Esophagus muscularis mucosa (tissue), 4 donors: ENCODE results near the gene DOK5. TPM values are rescaled to one million over a fixed set of nuclear protein-coding genes. Genes with fewer than 3 reads are reported as not detected.

Source experiments
- DNase-seq: peaks from one replicate; pipeline ENCODE4 v3.0.0-alpha.2; 2017; ENCODE audit errors: extremely low spot score
- H3K27ac ChIP-seq, 4 donors: fragments of 200-600 bp; sonication (generic); replicated peaks in 1 of 4; 1 replicate in 3 of 4; 2 replicates in 1 of 4; pipeline ENCODE4 v1.5.1; 2016 to 2019; ENCODE audit warnings: mild to moderate bottlenecking in 1 of 4
- H3K27me3 ChIP-seq, 4 donors: fragments of 200-600 bp; sonication (generic); one replicate each; pipeline versions ENCODE4 v1.5.1 to v1.6.0; 2016 to 2019
- H3K36me3 ChIP-seq, 4 donors: fragments of 200-600 bp; sonication (generic); one replicate each; pipeline ENCODE4 v1.5.1; 2016 to 2019
- H3K4me1 ChIP-seq, 4 donors: fragments of 200-600 bp; sonication (generic); one replicate each; pipeline ENCODE4 v1.5.1; 2016 to 2019
- H3K4me3 ChIP-seq, 4 donors: fragments of 200-600 bp; sonication (generic); 1 replicate in 2 of 4; 2 replicates in 2 of 4; pipeline ENCODE4 v1.5.1; 2016 to 2019; ENCODE audit warnings: mild to moderate bottlenecking in 4 of 4, moderate library complexity in 1 of 4
- H3K9me3 ChIP-seq, 4 donors: fragments of 200-600 bp; sonication (generic); 1 replicate in 3 of 4; 2 replicates in 1 of 4; pipeline ENCODE4 v1.5.1; 2016 to 2019
- CTCF ChIP-seq, 3 experiments: fragments of 200-600 bp in 2 of 3; fragments of 450-650 bp in 1 of 3; sonication (generic) in 2 of 3; IDR thresholded peaks; one replicate each; pipeline ENCODE4 v1.5.1; 2017 to 2019; ENCODE audit warnings: antibody characterized with exemption in 3 of 3, mild to moderate bottlenecking in 2 of 3, moderate library complexity in 1 of 3
- EP300 ChIP-seq: sonication (generic); formaldehyde crosslinking; IDR thresholded peaks from one replicate; pipeline ENCODE4 v1.6.1; 2017; ENCODE audit warnings: antibody characterized with exemption
- POLR2A ChIP-seq: fragments of 450-650 bp; IDR thresholded peaks from one replicate; pipeline ENCODE4 v1.6.1; 2017; ENCODE audit warnings: antibody characterized with exemption, moderate library complexity, mild to moderate bottlenecking, low read depth
- POLR2AphosphoS5 ChIP-seq, 2 donors: sonication (generic); formaldehyde crosslinking; IDR thresholded peaks; one replicate each; pipeline ENCODE4 v1.6.1; 2017; ENCODE audit warnings: antibody characterized with exemption in 2 of 2
- WGBS: methylation state at CpG from one replicate; pipeline ENCODE4 v1.1.5; 2018; 5-methylcytosine and 5-hydroxymethylcytosine counted together
- intact Hi-C: fragments of 100-400 bp; cut with DNase I; formaldehyde crosslinking; loops from one replicate; pipeline ENCODE4 v1.15.1; 2023
- total RNA-seq, 4 donors: library from RNA; depleted of rRNA; stranded (reverse); fragments of >200 nt; gene quantifications; one replicate each; pipeline versions ENCODE4 v1.1.0 to v1.2.1, GENCODE V29; 2016

DOK5 gene
- total RNA-seq, 4 donors from 2014 or later = 0.32 to 1.5 (median 0.79) TPM

DNA sequence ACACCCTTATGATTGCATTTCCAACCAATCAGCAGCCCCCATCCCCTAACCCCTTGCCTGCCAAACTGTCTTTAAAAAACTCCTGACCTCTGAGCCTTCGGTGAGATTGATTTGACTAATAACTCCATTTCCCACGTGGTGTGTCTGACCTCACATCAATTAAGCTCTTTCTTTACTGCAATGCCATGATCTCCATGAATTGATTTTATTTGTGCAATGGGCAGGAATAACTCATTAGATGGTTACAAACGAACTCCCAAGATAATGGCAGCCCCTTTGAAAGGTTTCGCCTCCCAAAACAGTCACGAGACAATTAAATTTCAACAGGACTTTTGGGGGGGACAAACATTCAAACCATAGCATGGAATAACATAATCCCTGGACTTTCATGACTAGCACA is 161.2 kb downstream of the DOK5 start:
- Histone ChIP-seq H3K4me1 (no peaks in the 10 kb centered on the region), H3K4me3 (no peak overlapping the region), H3K9me3 (no peaks in the 10 kb centered on the region), H3K27ac (no peak overlapping the region), H3K36me3 (no peaks in the 10 kb centered on the region), H3K27me3 (no peaks in the 10 kb centered on the region)
- no peak for TF ChIP-seq CTCF (IDR thresholded peaks at IDR 0.05)
- 85% methylated on average over 5 of the region's 5 CpGs for WGBS
- intact Hi-C loops = no loop called here
- DNase-seq = no peak

GRCh38 chr20:54639941-54640340 is 164.5 kb downstream of the DOK5 start:
- intact Hi-C loops = no loop called here
- no peak for DNase-seq
- no peaks in the 10 kb centered on the region for H3K4me1 ChIP-seq
- H3K27me3 ChIP-seq = no peaks in the 10 kb centered on the region
- H3K27ac ChIP-seq = no peak overlapping the region
- H3K4me3 ChIP-seq = no peak overlapping the region
- TF ChIP-seq CTCF (IDR thresholded peaks at IDR 0.05) = no peak
- no peak for TF ChIP-seq POLR2A
- TF ChIP-seq POLR2AphosphoS5 (IDR thresholded peaks at IDR 0.05) = no peak
- TF ChIP-seq EP300 = no peak
- H3K9me3 ChIP-seq = no peaks in the 10 kb centered on the region
- H3K36me3 ChIP-seq = no peaks in the 10 kb centered on the region
- 85% methylated on average over 8 of the region's 8 CpGs for WGBS

DNA sequence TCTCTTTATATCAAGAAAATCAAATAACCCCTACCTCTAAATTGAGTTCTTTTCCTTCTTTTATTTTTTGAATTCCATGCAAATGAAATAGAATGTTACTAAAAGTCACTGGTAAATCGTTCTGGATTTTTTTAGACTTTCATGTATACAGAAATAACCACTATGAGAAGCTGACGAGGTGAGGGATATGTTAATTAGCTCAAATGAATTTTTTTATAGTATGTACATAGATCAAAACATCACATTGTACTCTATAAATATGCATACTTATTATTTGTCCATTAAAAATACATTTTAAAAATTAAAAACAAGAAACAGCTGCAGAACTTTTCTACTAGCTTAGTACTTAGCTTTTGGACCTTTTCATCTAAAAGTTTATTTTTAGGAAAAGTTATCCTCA is 165.4 kb downstream of the DOK5 start:
- 75% methylated on average over 2 of the region's 2 CpGs for WGBS
- H3K36me3 ChIP-seq = no peaks in the 10 kb centered on the region
- intact Hi-C loops = no loop called here
- no peak overlapping the region for H3K4me3 ChIP-seq
- TF ChIP-seq EP300 (no peak), CTCF (IDR thresholded peaks at IDR 0.05) (no peak), POLR2A (no peak), POLR2AphosphoS5 (IDR thresholded peaks at IDR 0.05) (no peak)
- DNase-seq = no peak
- H3K9me3 ChIP-seq = no peaks in the 10 kb centered on the region
- H3K27me3 ChIP-seq = no peaks in the 10 kb centered on the region
- no peak overlapping the region for H3K27ac ChIP-seq
- no peaks in the 10 kb centered on the region for H3K4me1 ChIP-seq

GRCh38 chr20:54642864-54643667 is 167.7 kb downstream of the DOK5 start:
- Histone ChIP-seq H3K9me3 (no peaks in the 10 kb centered on the region), H3K4me3 (no peak overlapping the region), H3K27ac (no peak overlapping the region), H3K27me3 (no peaks in the 10 kb centered on the region), H3K4me1 (no peaks in the 10 kb centered on the region), H3K36me3 (no peaks in the 10 kb centered on the region)
- 91% methylated on average over 18 of the region's 18 CpGs for WGBS
- TF ChIP-seq CTCF (IDR thresholded peaks at IDR 0.05) = no peak
- TF ChIP-seq POLR2A = no peak
- no peak for TF ChIP-seq EP300
- no peak for TF ChIP-seq POLR2AphosphoS5 (IDR thresholded peaks at IDR 0.05)
- intact Hi-C loops = no loop called here
- DNase-seq = no peak

DNA sequence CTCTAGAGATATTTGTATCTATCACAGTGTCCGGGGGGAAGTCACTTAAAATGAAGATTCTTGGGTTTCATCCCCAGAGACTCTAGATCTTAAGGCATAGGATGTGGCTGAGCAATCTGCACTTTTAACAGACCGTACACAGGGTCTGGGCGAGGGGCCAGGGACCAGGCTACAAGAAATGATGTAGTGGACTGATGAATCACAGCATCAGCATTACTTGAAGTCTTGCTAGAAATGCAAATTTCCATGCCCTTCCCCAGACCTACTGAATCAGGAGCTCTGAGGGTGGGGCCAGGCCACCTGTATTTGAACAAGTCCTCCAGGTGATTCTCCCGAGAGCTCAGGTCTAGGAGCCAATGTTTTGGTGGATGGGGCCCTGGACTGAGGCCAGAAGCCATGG is 168.4 kb downstream of the DOK5 start:
- Histone ChIP-seq H3K9me3 (no peaks in the 10 kb centered on the region), H3K4me3 (no peak overlapping the region), H3K27ac (no peak overlapping the region), H3K36me3 (no peaks in the 10 kb centered on the region), H3K27me3 (peaks cover 0 to 3% (median 0%) of the 10 kb centered on the region in 4 donors), H3K4me1 (no peaks in the 10 kb centered on the region)
- no peak for DNase-seq
- intact Hi-C loops = no loop called here
- WGBS = 59% methylated on average over 3 of the region's 4 CpGs
- TF ChIP-seq EP300 (no peak), POLR2A (no peak), CTCF (IDR thresholded peaks at IDR 0.05) (no peak), POLR2AphosphoS5 (IDR thresholded peaks at IDR 0.05) (no peak)
